GM12892 (cell line): ENCODE data around the gene PKDREJ.

Experiments used
- POLR2A ChIP-seq: IDR thresholded peaks from 2 replicates; pipeline ENCODE4 v1.6.1; 2011; ENCODE audit warnings: low read depth, low read length, control low read depth
- POLR2AphosphoS5 ChIP-seq: IDR thresholded peaks from 2 replicates; pipeline ENCODE4 v1.6.1; 2011; ENCODE audit warnings: low read depth, low read length, control low read depth
- TAF1 ChIP-seq: IDR thresholded peaks from 2 replicates; pipeline ENCODE4 v1.6.1; 2011; ENCODE audit warnings: low read depth, mild to moderate bottlenecking, control low read depth, low read length, borderline replicate concordance

- TF ChIP-seq POLR2A (no peak), TAF1 (no peak), POLR2AphosphoS5 (no peak)
These were observed 21.1 kb downstream of the PKDREJ start for GRCh38 chr22:46242076-46242475.
